A673 (cell line): ENCODE results near the gene LRRK1. TPM values are rescaled to one million over a fixed set of nuclear protein-coding genes. Genes with fewer than 3 reads are reported as not detected.

ENCODE experiments used
- BruUV-seq: library from RNA; stranded (reverse); fragments of 400-500 nt; replicated peaks from 2 replicates; lab custom pipeline; 2021; lab: Mats Ljungman, UMichigan
- CTCF ChIA-PET: fragments of 300-600 bp; sonication (Branson Sonifier 250); formaldehyde crosslinking; loops from one replicate; lab custom pipeline; 2022; ENCODE audit warnings: antibody characterized with exemption; lab: Charles Lee
- POLR2A ChIA-PET: fragments of 300-600 bp; sonication (Branson Sonifier 250); formaldehyde crosslinking; loops from one replicate; lab custom pipeline; 2022; ENCODE audit warnings: antibody characterized with exemption; ENCODE audit not compliant: low non-redundant PET; lab: Charles Lee
- DNase-seq: peaks from one replicate; pipeline ENCODE4 v3.0.0-alpha.2; 2015; ENCODE audit warnings: low spot score
- H3K27ac ChIP-seq: fragments of 200-600 bp; sonication (generic); 2 replicates; pipeline ENCODE4 v1.5.1; 2016; ENCODE audit warnings: mixed run types, low read depth, mild to moderate bottlenecking, mixed read lengths, antibody characterized with exemption, low read length; ENCODE audit not compliant: poor library complexity, severe bottlenecking
- H3K27me3 ChIP-seq: fragments of 200-600 bp; sonication (generic); replicated peaks from 2 replicates; pipeline ENCODE4 v1.6.1; 2017; ENCODE audit warnings: mixed run types, low read depth, mild to moderate bottlenecking, mixed read lengths, antibody characterized with exemption, low read length; ENCODE audit not compliant: insufficient read depth, poor library complexity
- H3K36me3 ChIP-seq: fragments of 200-600 bp; sonication (generic); 2 replicates; pipeline ENCODE4 v1.6.1; 2016; ENCODE audit warnings: mixed run types, mild to moderate bottlenecking, mixed read lengths, antibody characterized with exemption, low read length; ENCODE audit not compliant: insufficient read depth, poor library complexity, severe bottlenecking
- H3K4me1 ChIP-seq: fragments of 200-600 bp; sonication (generic); 2 replicates; pipeline ENCODE4 v1.6.1; 2017; ENCODE audit warnings: mixed run types, mild to moderate bottlenecking, mixed read lengths, antibody characterized with exemption, low read length; ENCODE audit not compliant: insufficient read depth, poor library complexity, severe bottlenecking
- H3K4me3 ChIP-seq: fragments of 200-600 bp; sonication (generic); 2 replicates; pipeline ENCODE4 v1.5.1; 2016; ENCODE audit warnings: low read depth, mixed run types, mild to moderate bottlenecking, mixed read lengths, low read length; ENCODE audit not compliant: poor library complexity, severe bottlenecking
- H3K9me3 ChIP-seq: fragments of 200-600 bp; sonication (generic); 2 replicates; pipeline ENCODE4 v1.6.1; 2016; ENCODE audit warnings: mixed run types, low read depth, mild to moderate bottlenecking, mixed read lengths, antibody characterized with exemption, low read length; ENCODE audit not compliant: poor library complexity, severe bottlenecking
- EZH2 ChIP-seq: fragments of 200-600 bp; sonication (generic); IDR thresholded peaks from 2 replicates; pipeline ENCODE4 v1.6.1; 2017; ENCODE audit warnings: borderline replicate concordance, low read depth, mild to moderate bottlenecking, mixed read lengths, antibody characterized with exemption, low read length; ENCODE audit not compliant: poor library complexity, severe bottlenecking
- intact Hi-C: fragments of 100-400 bp; cut with micrococcal nuclease; formaldehyde crosslinking; loops from one replicate; pipeline ENCODE4 v1.10.0; 2022; ENCODE audit not compliant: unreplicated experiment
- total RNA-seq: library from RNA; stranded (reverse); gene quantifications from 2 replicates; pipeline ENCODE4 v1.2.3, GENCODE V29; 2021
- TF ChIP-seq, protein P1 (sequence below): fragments of 300-800, 200-600 bp; sonication (generic); conservative IDR thresholded peaks from 2 replicates; pipeline ENCODE4 v1.5.1; 2017; ENCODE audit warnings: low read depth, mild to moderate bottlenecking, antibody characterized with exemption, low read length, moderate library complexity, mixed read lengths

LRRK1 gene
- total RNA-seq, 1 experiment from 2014 or later, result 7.7 TPM

GRCh38 chr15:101022306-101022705, 103.1 kb downstream of the LRRK1 start:
- DNase-seq, result no peak
- intact Hi-C loops, result no loop called here
- Histone ChIP-seq H3K36me3 (no peaks in the 10 kb centered on the region), H3K4me3 (no peak overlapping the region), H3K27ac (no peak overlapping the region), H3K9me3 (no peaks in the 10 kb centered on the region), H3K27me3 (no peaks in the 10 kb centered on the region), H3K4me1 (no peaks in the 10 kb centered on the region)
- no peak for TF ChIP-seq EZH2
- TF ChIP-seq, protein P1, sequence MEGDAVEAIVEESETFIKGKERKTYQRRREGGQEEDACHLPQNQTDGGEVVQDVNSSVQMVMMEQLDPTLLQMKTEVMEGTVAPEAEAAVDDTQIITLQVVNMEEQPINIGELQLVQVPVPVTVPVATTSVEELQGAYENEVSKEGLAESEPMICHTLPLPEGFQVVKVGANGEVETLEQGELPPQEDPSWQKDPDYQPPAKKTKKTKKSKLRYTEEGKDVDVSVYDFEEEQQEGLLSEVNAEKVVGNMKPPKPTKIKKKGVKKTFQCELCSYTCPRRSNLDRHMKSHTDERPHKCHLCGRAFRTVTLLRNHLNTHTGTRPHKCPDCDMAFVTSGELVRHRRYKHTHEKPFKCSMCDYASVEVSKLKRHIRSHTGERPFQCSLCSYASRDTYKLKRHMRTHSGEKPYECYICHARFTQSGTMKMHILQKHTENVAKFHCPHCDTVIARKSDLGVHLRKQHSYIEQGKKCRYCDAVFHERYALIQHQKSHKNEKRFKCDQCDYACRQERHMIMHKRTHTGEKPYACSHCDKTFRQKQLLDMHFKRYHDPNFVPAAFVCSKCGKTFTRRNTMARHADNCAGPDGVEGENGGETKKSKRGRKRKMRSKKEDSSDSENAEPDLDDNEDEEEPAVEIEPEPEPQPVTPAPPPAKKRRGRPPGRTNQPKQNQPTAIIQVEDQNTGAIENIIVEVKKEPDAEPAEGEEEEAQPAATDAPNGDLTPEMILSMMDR, result no peak
- BruUV-seq, result no TSS peak
- ChIA-PET POLR2A (no interaction called here), CTCF (no interaction called here)

GRCh38 chr15:101022876-101023275, 103.7 kb downstream of the LRRK1 start:
- ChIA-PET POLR2A (no interaction called here), CTCF (no interaction called here)
- H3K9me3 ChIP-seq, result no peaks in the 10 kb centered on the region
- no peaks in the 10 kb centered on the region for H3K4me1 ChIP-seq
- DNase-seq, result no peak
- H3K36me3 ChIP-seq, result no peaks in the 10 kb centered on the region
- no TSS peak for BruUV-seq
- no peak overlapping the region for H3K27ac ChIP-seq
- H3K27me3 ChIP-seq, result no peaks in the 10 kb centered on the region
- H3K4me3 ChIP-seq, result no peak overlapping the region
- intact Hi-C loops, result no loop called here
- no peak for TF ChIP-seq EZH2
- TF ChIP-seq, protein P1, result no peak

DNA sequence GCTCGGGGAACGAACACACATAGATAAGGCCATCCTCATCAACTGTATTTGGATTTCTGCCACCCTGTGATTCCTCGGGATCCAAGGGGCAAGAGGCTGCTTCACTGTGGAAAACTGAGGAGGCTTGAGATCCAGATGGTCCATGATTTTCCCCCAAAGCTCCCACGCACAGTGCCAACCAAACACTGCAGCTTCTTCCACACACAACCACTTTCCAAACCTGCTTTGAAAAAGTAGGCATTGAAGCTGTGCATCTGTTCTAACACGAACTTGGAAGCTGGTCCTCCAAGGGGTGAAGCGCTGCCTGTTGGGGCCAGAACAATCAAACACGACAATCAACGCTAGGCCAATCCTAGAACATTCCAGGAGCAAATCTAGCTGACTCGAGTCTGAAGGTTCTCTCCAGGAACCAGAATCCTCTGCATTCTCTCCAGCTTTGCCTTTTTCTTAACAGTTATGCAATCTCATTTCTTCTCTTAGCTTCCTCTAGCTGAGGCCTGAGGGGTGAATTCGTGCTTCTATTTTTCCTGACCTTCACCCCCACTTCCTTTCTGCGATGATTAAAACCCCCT, 104.4 kb downstream of the LRRK1 start:
- TF ChIP-seq EZH2, result no peak
- TF ChIP-seq, protein P1, result no peak
- Histone ChIP-seq H3K4me3 (no peak overlapping the region), H3K36me3 (no peaks in the 10 kb centered on the region), H3K27ac (no peak overlapping the region), H3K9me3 (no peaks in the 10 kb centered on the region), H3K27me3 (no peaks in the 10 kb centered on the region), H3K4me1 (no peaks in the 10 kb centered on the region)
- intact Hi-C loops, result no loop called here
- CTCF ChIA-PET, result no interaction called here
- POLR2A ChIA-PET, result no interaction called here
- no TSS peak for BruUV-seq
- no peak for DNase-seq
